Fibroblast of villous mesenchyme (primary cell): ENCODE data around the gene GRK4. TPM values are rescaled to one million over a fixed set of nuclear protein-coding genes. Genes with fewer than 3 reads are reported as not detected.

Source experiments
- DNase-seq: peaks from one replicate; pipeline ENCODE4 v3.0.0-alpha.2; 2010; ENCODE audit warnings: low read depth
- H3K4me3 ChIP-seq: 2 replicates; pipeline ENCODE4 v1.5.1; 2011; ENCODE audit warnings: low read depth, mild to moderate bottlenecking, low read length
- CTCF ChIP-seq: IDR thresholded peaks from 2 replicates; pipeline ENCODE4 v1.5.1; 2012; ENCODE audit warnings: low read depth, mild to moderate bottlenecking, low read length; ENCODE audit not compliant: insufficient read depth
- total RNA-seq: library from RNA; depleted of rRNA; stranded (reverse); fragments of >200 nt; gene quantifications from 2 replicates; pipeline ENCODE4 v1.2.3, GENCODE V29; 2012

The GRK4 gene
- total RNA-seq, 1 donor = 7.3 TPM

- TF ChIP-seq CTCF = no peak
- DNase-seq = no peak
- H3K4me3 ChIP-seq = no peak overlapping the region
Observed at GRCh38 chr4:3059943-3060342, 96.6 kb downstream of the GRK4 start.

GRCh38 chr4:3060946-3061345 lies 97.6 kb downstream of the GRK4 start:
- H3K4me3 ChIP-seq = no peak overlapping the region
- DNase-seq = no peak
- TF ChIP-seq CTCF = no peak

DNA sequence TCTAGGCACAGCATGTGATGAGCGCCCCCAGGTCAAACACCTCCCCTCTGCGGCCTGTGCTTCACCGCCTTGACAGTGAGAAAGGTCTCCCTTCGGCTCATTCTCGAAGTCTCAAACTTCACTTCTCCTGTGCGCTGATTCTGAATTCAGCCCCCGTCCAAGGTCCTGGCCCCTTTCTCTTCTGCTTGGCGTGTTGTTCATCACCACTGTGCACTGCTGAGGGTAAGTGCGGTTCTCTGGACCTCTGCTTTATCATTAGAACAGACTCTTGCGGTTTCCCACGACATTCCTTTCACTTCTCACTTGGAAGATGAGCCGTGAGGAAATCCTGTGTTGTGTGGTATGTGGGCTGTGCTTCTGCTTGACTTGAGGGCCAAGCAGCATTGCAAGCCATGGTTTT lies 99.1 kb downstream of the GRK4 start:
- DNase-seq = peak; percentile 91
- H3K4me3 ChIP-seq = no peak overlapping the region
- no peak for TF ChIP-seq CTCF

DNA sequence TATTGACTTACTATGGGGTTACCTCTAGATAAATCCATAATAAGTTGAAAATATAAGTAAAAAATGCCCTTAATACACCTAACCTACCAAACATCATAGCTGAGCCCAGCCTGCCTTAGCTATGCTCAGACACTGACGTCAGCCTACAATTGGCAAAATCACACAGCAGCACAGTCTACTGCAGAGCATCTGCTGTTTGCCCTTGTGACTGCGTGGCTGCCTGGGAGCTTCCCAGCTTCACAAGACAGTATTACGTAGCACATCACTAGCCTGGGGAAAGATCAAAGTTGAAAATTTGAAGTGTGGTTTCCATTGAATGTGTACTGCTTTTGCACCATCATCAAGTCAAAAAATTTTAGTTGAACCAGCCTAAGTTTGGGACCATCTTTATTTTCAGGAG lies 102.2 kb downstream of the GRK4 start:
- no peak for TF ChIP-seq CTCF
- DNase-seq = peak; percentile 42
- no peak overlapping the region for H3K4me3 ChIP-seq

DNA sequence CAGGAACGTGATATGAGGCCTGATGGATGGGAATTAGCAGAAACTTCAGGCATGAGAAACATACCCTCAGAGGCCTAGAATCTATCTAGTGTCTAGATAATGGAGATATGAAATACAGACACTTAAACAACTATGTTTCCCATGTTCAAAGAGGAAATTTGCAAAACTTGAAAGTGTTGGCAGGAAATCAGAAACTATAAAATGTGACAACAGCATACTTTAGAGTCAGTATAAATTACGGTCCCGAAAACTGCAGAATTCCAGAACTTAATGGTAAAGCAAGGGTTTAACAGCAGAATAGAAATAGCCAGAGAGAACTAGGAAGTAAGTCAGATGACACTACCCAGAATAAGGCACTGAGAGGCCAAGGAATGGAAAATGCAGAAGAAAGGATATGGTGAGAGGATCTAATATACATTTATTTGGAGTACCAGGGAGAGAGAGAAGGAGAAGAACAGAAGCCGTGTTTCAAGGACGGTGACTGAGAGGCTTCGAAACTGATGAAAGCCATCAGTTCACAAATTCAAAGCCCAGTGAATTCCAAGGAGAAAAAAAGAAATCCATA lies 103.5 kb downstream of the GRK4 start:
- H3K4me3 ChIP-seq = no peak overlapping the region
- peak; percentile 37 for DNase-seq
- TF ChIP-seq CTCF = no peak

DNA sequence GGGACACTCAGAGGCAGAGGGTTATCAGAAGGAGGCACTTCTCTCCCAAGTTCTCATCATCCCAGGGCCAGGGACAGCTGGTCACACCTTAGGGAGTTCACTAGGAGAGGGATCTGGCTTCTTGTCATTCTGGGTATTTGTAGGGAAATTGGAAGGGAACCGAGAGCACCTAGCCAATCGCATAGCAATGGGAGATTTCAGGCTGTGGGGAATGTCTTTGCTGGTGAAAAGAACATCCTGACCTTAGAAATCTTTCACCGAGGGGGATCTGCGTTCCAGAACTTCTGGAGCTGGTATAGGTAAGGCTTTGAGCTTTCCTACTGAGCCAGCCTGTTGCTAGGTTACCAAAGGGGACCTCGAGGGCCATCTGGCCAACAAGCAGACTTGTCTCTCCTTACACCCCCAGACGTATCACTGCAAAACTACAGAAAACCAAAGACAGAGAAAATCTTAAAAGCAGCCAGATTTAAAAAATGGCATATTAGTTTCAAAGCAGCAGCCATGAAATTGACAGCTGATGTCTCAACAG lies 104.2 kb downstream of the GRK4 start:
- DNase-seq = no peak
- TF ChIP-seq CTCF = no peak

GRCh38 chr4:3069661-3070199 lies 106.4 kb downstream of the GRK4 start:
- no peak for TF ChIP-seq CTCF
- no peak for DNase-seq
- no peak overlapping the region for H3K4me3 ChIP-seq

More for the DNA sequence above, 104.2 kb downstream of the GRK4 start:
- H3K4me3 ChIP-seq = no peak overlapping the region
